GM23338 (cell line): ENCODE data around the gene OMA1. TPM values are rescaled to one million over a fixed set of nuclear protein-coding genes. Genes with fewer than 3 reads are reported as not detected.

Source experiments
- ATAC-seq: fragments of 200-7000 bp; cut with Tn5 transposase; 3 replicates; pipeline ENCODE4 v1.9.1; 2020
- DNase-seq: peaks from one replicate; pipeline ENCODE4 v3.0.0-alpha.2; 2015; ENCODE audit warnings: low spot score
- H2AFZ ChIP-seq: fragments of 200-600 bp; sonication (generic); 2 replicates; pipeline ENCODE4 v1.8.0; 2016; ENCODE audit warnings: antibody characterized with exemption, mild to moderate bottlenecking, moderate library complexity
- H3F3A ChIP-seq: fragments of 200-600 bp; sonication (generic); replicated peaks from 2 replicates; pipeline ENCODE4 v1.8.0; 2017; ENCODE audit warnings: antibody characterized with exemption, mixed run types, low read depth
- H3K27ac ChIP-seq: fragments of 200-600 bp; sonication (generic); 2 replicates; pipeline ENCODE4 v1.6.1; 2016; ENCODE audit warnings: low read depth
- H3K27me3 ChIP-seq: fragments of 200-600 bp; sonication (generic); 2 replicates; pipeline ENCODE4 v1.8.0; 2016; ENCODE audit warnings: mild to moderate bottlenecking, mixed run types, moderate library complexity; ENCODE audit not compliant: insufficient read depth
- H3K36me3 ChIP-seq: fragments of 200-600 bp; sonication (generic); 2 replicates; pipeline ENCODE4 v1.8.0; 2016; ENCODE audit warnings: mild to moderate bottlenecking; ENCODE audit not compliant: insufficient read depth
- H3K4me1 ChIP-seq: fragments of 200-600 bp; sonication (generic); 2 replicates; pipeline ENCODE4 v1.8.0; 2016; ENCODE audit warnings: mild to moderate bottlenecking, moderate library complexity; ENCODE audit not compliant: insufficient read depth
- H3K4me2 ChIP-seq: fragments of 200-600 bp; sonication (generic); 2 replicates; pipeline ENCODE4 v1.7.1; 2017; ENCODE audit warnings: mixed run types
- H3K4me3 ChIP-seq: fragments of 200-600 bp; sonication (generic); 2 replicates; pipeline ENCODE4 v1.6.1; 2016; ENCODE audit warnings: mixed run types
- H3K79me2 ChIP-seq: fragments of 200-600 bp; sonication (generic); replicated peaks from 2 replicates; pipeline ENCODE4 v1.8.0; 2017; ENCODE audit warnings: mild to moderate bottlenecking; ENCODE audit not compliant: insufficient read depth
- H3K9me2 ChIP-seq: fragments of 200-600 bp; sonication (generic); 2 replicates; pipeline ENCODE4 v1.8.0; 2017; ENCODE audit not compliant: insufficient read depth
- H4K20me1 ChIP-seq: fragments of 200-600 bp; sonication (generic); replicated peaks from 2 replicates; pipeline ENCODE4 v1.8.0; 2017; ENCODE audit warnings: mild to moderate bottlenecking; ENCODE audit not compliant: insufficient read depth
- H3K27ac Mint-ChIP-seq: 2 replicates; pipeline ENCODE4 v1.8.0; 2020; ENCODE audit warnings: inconsistent platforms, mild to moderate bottlenecking, moderate library complexity, mixed read lengths
- H3K27me3 Mint-ChIP-seq: 3 replicates; pipeline ENCODE4 v1.8.0; 2022; ENCODE audit warnings: low read depth, mild to moderate bottlenecking, moderate library complexity, mixed read lengths, inconsistent platforms; ENCODE audit not compliant: insufficient read depth, poor library complexity
- H3K36me3 Mint-ChIP-seq: 3 replicates; pipeline ENCODE4 v1.8.0; 2021; ENCODE audit warnings: low read depth, mild to moderate bottlenecking, inconsistent platforms, moderate library complexity, mixed read lengths
- H3K4me1 Mint-ChIP-seq: 3 replicates; pipeline ENCODE4 v1.8.0; 2020; ENCODE audit warnings: mild to moderate bottlenecking, inconsistent platforms, mixed read lengths
- H3K4me3 Mint-ChIP-seq: 3 replicates; pipeline ENCODE4 v1.8.0; 2021; ENCODE audit warnings: moderate library complexity, mild to moderate bottlenecking, inconsistent platforms, mixed read lengths
- H3K9me3 Mint-ChIP-seq: 3 replicates; pipeline ENCODE4 v1.8.0; 2020; ENCODE audit warnings: moderate library complexity, mild to moderate bottlenecking, inconsistent platforms, mixed read lengths
- CREB1 ChIP-seq: fragments of 250-450 bp; sonication (Bioruptor Pico); IDR thresholded peaks from 2 replicates; pipeline ENCODE4 v1.5.0; 2020; ENCODE audit warnings: low read depth, mild to moderate bottlenecking, moderate library complexity
- EZH2 ChIP-seq: fragments of 200-600 bp; sonication (generic); IDR thresholded peaks from one replicate; pipeline ENCODE4 v1.8.0; 2017; ENCODE audit warnings: antibody characterized with exemption, mild to moderate bottlenecking, low read depth; ENCODE audit not compliant: unreplicated experiment
- EZH2phosphoT487 ChIP-seq: fragments of 200-600 bp; sonication (generic); IDR thresholded peaks from one replicate; pipeline ENCODE4 v1.8.1; 2018; ENCODE audit warnings: antibody characterized with exemption; ENCODE audit not compliant: unreplicated experiment
- JUNB ChIP-seq: IDR thresholded peaks from one replicate; pipeline ENCODE4 v1.6.1; 2016; ENCODE audit warnings: antibody characterized with exemption; ENCODE audit not compliant: unreplicated experiment
- NANOG ChIP-seq: IDR thresholded peaks from 2 replicates; pipeline ENCODE4 v1.6.1; 2016; ENCODE audit warnings: antibody characterized with exemption, borderline replicate concordance
- POLR2AphosphoS5 ChIP-seq: IDR thresholded peaks from 2 replicates; pipeline ENCODE4 v1.6.1; 2016; ENCODE audit warnings: antibody characterized with exemption, low read depth
- STAT1 ChIP-seq: IDR thresholded peaks from one replicate; pipeline ENCODE4 v1.6.1; 2016; ENCODE audit warnings: antibody characterized with exemption; ENCODE audit not compliant: unreplicated experiment
- ZNF114 ChIP-seq: fragments of 250-450 bp; sonication (Bioruptor Pico); IDR thresholded peaks from 2 replicates; pipeline ENCODE4 v1.5.0; 2020; ENCODE audit warnings: mild to moderate bottlenecking, moderate library complexity
- ZNF331 ChIP-seq: fragments of 250-450 bp; sonication (Bioruptor Pico); IDR thresholded peaks from 2 replicates; pipeline ENCODE4 v1.5.0; 2020; ENCODE audit warnings: low read depth, mild to moderate bottlenecking, moderate library complexity
- polyA plus RNA-seq: library from polyadenylated mRNA; unstranded; fragments of >200 nt; fragmentation: Nextera tagmentation; extraction: Ambion mirVana; gene quantifications from 2 replicates; pipeline ENCODE4 v1.2.1, GENCODE V29; 2016
- total RNA-seq: library from RNA; depleted of rRNA; stranded (reverse); fragments of >200 nt; shearing (Covaris generic); gene quantifications from 2 replicates; pipeline ENCODE4 v1.2.3, GENCODE V29; 2014
- TF ChIP-seq, protein P1 (sequence below), 2 experiments: fragments of 200-600 bp in 1 of 2; sonication (generic) in 1 of 2; conservative IDR thresholded peaks; 2 replicates each; pipeline versions ENCODE4 v1.5.1 to v1.6.1; 2016 to 2017; ENCODE audit warnings: antibody characterized with exemption in 2 of 2, low read depth in 2 of 2, mild to moderate bottlenecking in 2 of 2, moderate library complexity in 1 of 2
- TF ChIP-seq, protein P2 (sequence below): IDR thresholded peaks from 2 replicates; pipeline ENCODE4 v1.6.1; 2016; ENCODE audit warnings: antibody characterized with exemption
- TF ChIP-seq, protein P3 (sequence below): IDR thresholded peaks from one replicate; pipeline ENCODE4 v1.6.1; 2018; ENCODE audit warnings: antibody characterized with exemption; ENCODE audit not compliant: unreplicated experiment
- TF ChIP-seq, protein P4 (sequence below): fragments of 250-450 bp; sonication (Bioruptor Pico); IDR thresholded peaks from 2 replicates; pipeline ENCODE4 v1.5.0; 2020; ENCODE audit warnings: mild to moderate bottlenecking, moderate library complexity

OMA1 gene
- total and polyA plus RNA-seq, 2 experiments from 2014 or later = 21.3 to 33.1 TPM

DNA sequence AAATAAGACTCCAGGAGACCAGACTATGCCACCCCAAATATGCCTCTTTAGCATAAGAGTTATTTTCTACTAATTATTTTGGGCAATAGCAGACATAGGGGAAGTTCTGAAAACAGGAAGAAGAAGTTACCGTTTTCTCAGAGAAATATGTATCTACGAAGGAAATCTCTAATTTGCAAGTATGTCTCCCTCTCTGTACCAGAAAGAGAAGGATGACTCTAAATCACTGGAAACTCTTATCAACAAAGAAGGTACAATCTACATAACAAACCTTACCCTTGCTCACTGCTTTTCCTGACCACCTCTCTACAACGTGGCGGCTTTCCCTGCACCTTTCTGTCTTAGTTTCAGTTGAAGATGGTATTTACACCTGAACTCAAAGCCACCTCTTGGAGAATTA is 49.0 kb downstream of the OMA1 start:
- no peak overlapping the region for H3K27ac ChIP-seq
- no peak overlapping the region for H3K4me3 ChIP-seq
- H3K4me1 ChIP-seq = peaks cover 8% of the 10 kb centered on the region; the same call in 1 of the 2 replicates
- H3F3A ChIP-seq = no peaks in the 10 kb centered on the region
- H3K9me3 Mint-ChIP-seq = 0 out of 3 replicates have a peak, but pooled peaks cover 2% of the 10 kb centered on the region
- H3K27ac Mint-ChIP-seq = no peak overlapping the region
- no peaks in the 10 kb centered on the region for H3K36me3 Mint-ChIP-seq
- no peak overlapping the region for H3K4me3 Mint-ChIP-seq
- peak; percentile 72 for ATAC-seq
- no peaks in the 10 kb centered on the region for H3K27me3 Mint-ChIP-seq
- peak; percentile 35 for DNase-seq
- no peak overlapping the region for H3K4me2 ChIP-seq
- no peaks in the 10 kb centered on the region for H3K36me3 ChIP-seq
- H3K4me1 Mint-ChIP-seq = peaks cover 14% of the 10 kb centered on the region
- no peaks in the 10 kb centered on the region for H3K27me3 ChIP-seq
- no peaks in the 10 kb centered on the region for H3K79me2 ChIP-seq
- no peaks in the 10 kb centered on the region for H3K9me2 ChIP-seq
- no peaks in the 10 kb centered on the region for H4K20me1 ChIP-seq
- TF ChIP-seq, protein P1, sequence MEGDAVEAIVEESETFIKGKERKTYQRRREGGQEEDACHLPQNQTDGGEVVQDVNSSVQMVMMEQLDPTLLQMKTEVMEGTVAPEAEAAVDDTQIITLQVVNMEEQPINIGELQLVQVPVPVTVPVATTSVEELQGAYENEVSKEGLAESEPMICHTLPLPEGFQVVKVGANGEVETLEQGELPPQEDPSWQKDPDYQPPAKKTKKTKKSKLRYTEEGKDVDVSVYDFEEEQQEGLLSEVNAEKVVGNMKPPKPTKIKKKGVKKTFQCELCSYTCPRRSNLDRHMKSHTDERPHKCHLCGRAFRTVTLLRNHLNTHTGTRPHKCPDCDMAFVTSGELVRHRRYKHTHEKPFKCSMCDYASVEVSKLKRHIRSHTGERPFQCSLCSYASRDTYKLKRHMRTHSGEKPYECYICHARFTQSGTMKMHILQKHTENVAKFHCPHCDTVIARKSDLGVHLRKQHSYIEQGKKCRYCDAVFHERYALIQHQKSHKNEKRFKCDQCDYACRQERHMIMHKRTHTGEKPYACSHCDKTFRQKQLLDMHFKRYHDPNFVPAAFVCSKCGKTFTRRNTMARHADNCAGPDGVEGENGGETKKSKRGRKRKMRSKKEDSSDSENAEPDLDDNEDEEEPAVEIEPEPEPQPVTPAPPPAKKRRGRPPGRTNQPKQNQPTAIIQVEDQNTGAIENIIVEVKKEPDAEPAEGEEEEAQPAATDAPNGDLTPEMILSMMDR (conservative IDR thresholded peaks at IDR 0.05; ENCODE audit: low read depth in 2 of 2) = no peak
- TF ChIP-seq EZH2 (no peak), JUNB (no peak), POLR2AphosphoS5 (no peak), ZNF331 (CRISPR knock-in tag) (no peak), EZH2phosphoT487 (no peak), CREB1 (CRISPR knock-in tag) (no peak), STAT1 (no peak), NANOG (no peak), ZNF114 (no peak)
- TF ChIP-seq, protein P2, sequence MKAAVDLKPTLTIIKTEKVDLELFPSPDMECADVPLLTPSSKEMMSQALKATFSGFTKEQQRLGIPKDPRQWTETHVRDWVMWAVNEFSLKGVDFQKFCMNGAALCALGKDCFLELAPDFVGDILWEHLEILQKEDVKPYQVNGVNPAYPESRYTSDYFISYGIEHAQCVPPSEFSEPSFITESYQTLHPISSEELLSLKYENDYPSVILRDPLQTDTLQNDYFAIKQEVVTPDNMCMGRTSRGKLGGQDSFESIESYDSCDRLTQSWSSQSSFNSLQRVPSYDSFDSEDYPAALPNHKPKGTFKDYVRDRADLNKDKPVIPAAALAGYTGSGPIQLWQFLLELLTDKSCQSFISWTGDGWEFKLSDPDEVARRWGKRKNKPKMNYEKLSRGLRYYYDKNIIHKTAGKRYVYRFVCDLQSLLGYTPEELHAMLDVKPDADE = no peak
- TF ChIP-seq, protein P3, sequence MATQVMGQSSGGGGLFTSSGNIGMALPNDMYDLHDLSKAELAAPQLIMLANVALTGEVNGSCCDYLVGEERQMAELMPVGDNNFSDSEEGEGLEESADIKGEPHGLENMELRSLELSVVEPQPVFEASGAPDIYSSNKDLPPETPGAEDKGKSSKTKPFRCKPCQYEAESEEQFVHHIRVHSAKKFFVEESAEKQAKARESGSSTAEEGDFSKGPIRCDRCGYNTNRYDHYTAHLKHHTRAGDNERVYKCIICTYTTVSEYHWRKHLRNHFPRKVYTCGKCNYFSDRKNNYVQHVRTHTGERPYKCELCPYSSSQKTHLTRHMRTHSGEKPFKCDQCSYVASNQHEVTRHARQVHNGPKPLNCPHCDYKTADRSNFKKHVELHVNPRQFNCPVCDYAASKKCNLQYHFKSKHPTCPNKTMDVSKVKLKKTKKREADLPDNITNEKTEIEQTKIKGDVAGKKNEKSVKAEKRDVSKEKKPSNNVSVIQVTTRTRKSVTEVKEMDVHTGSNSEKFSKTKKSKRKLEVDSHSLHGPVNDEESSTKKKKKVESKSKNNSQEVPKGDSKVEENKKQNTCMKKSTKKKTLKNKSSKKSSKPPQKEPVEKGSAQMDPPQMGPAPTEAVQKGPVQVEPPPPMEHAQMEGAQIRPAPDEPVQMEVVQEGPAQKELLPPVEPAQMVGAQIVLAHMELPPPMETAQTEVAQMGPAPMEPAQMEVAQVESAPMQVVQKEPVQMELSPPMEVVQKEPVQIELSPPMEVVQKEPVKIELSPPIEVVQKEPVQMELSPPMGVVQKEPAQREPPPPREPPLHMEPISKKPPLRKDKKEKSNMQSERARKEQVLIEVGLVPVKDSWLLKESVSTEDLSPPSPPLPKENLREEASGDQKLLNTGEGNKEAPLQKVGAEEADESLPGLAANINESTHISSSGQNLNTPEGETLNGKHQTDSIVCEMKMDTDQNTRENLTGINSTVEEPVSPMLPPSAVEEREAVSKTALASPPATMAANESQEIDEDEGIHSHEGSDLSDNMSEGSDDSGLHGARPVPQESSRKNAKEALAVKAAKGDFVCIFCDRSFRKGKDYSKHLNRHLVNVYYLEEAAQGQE = no peak
- TF ChIP-seq, protein P4, sequence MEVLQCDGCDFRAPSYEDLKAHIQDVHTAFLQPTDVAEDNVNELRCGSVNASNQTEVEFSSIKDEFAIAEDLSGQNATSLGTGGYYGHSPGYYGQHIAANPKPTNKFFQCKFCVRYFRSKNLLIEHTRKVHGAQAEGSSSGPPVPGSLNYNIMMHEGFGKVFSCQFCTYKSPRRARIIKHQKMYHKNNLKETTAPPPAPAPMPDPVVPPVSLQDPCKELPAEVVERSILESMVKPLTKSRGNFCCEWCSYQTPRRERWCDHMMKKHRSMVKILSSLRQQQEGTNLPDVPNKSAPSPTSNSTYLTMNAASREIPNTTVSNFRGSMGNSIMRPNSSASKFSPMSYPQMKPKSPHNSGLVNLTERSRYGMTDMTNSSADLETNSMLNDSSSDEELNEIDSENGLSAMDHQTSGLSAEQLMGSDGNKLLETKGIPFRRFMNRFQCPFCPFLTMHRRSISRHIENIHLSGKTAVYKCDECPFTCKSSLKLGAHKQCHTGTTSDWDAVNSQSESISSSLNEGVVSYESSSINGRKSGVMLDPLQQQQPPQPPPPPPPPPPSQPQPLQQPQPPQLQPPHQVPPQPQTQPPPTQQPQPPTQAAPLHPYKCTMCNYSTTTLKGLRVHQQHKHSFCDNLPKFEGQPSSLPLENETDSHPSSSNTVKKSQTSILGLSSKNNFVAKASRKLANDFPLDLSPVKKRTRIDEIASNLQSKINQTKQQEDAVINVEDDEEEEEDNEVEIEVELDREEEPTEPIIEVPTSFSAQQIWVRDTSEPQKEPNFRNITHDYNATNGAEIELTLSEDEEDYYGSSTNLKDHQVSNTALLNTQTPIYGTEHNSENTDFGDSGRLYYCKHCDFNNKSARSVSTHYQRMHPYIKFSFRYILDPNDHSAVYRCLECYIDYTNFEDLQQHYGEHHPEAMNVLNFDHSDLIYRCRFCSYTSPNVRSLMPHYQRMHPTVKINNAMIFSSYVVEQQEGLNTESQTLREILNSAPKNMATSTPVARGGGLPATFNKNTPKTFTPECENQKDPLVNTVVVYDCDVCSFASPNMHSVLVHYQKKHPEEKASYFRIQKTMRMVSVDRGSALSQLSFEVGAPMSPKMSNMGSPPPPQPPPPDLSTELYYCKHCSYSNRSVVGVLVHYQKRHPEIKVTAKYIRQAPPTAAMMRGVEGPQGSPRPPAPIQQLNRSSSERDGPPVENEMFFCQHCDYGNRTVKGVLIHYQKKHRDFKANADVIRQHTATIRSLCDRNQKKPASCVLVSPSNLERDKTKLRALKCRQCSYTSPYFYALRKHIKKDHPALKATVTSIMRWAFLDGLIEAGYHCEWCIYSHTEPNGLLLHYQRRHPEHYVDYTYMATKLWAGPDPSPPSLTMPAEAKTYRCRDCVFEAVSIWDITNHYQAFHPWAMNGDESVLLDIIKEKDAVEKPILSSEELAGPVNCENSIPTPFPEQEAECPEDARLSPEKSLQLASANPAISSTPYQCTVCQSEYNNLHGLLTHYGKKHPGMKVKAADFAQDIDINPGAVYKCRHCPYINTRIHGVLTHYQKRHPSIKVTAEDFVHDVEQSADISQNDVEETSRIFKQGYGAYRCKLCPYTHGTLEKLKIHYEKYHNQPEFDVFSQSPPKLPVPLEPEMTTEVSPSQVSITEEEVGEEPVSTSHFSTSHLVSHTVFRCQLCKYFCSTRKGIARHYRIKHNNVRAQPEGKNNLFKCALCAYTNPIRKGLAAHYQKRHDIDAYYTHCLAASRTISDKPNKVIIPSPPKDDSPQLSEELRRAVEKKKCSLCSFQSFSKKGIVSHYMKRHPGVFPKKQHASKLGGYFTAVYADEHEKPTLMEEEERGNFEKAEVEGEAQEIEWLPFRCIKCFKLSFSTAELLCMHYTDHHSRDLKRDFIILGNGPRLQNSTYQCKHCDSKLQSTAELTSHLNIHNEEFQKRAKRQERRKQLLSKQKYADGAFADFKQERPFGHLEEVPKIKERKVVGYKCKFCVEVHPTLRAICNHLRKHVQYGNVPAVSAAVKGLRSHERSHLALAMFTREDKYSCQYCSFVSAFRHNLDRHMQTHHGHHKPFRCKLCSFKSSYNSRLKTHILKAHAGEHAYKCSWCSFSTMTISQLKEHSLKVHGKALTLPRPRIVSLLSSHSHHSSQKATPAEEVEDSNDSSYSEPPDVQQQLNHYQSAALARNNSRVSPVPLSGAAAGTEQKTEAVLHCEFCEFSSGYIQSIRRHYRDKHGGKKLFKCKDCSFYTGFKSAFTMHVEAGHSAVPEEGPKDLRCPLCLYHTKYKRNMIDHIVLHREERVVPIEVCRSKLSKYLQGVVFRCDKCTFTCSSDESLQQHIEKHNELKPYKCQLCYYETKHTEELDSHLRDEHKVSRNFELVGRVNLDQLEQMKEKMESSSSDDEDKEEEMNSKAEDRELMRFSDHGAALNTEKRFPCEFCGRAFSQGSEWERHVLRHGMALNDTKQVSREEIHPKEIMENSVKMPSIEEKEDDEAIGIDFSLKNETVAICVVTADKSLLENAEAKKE (CRISPR knock-in tag) = no peak
- no peak overlapping the region for H2AFZ ChIP-seq
